ENCODE measurements around the gene ATF6.

The ATF6 gene

GRCh38 chr1:161932668-161933067, 166.5 kb downstream of the ATF6 start:
- Histone ChIP-seq H3K27me3 (ENCODE audit: control insufficient read depth, low read length) (no peaks in the 10 kb centered on the region), H3K4me3 (ENCODE audit: low read length) (no peak overlapping the region), H3F3A (ENCODE audit: control insufficient read depth, insufficient read depth) (no peaks in the 10 kb centered on the region), H3K4me1 (ENCODE audit: control insufficient read depth, low read length) (peaks cover 15% of the 10 kb centered on the region), H3K27ac (ENCODE audit: low read depth, low read length) (no peak overlapping the region), H3K36me3 (ENCODE audit: control insufficient read depth, low read length) (0 out of 2 replicates have a peak, but pooled peaks cover 4% of the 10 kb centered on the region), H3K4me2 (ENCODE audit: low read length) (no peak overlapping the region), H3K9me3 (ENCODE audit: control insufficient read depth, insufficient read depth, low read length) (no peaks in the 10 kb centered on the region), H3K9me2 (replicated peaks; ENCODE audit: control insufficient read depth, low read length) (no peaks in the 10 kb centered on the region; the same call in 1 of the 2 replicates), H3K79me2 (ENCODE audit: control insufficient read depth, low read length) (no peaks in the 10 kb centered on the region), H4K20me1 (ENCODE audit: control insufficient read depth, insufficient read depth, low read depth, low read length) (no peaks in the 10 kb centered on the region)
- TF ChIP-seq EZH2phosphoT487 (IDR thresholded peaks at IDR 0.05; ENCODE audit: borderline replicate concordance, low read length) (no peak), CTCF (IDR thresholded peaks at IDR 0.05; ENCODE audit: low read depth, low read length, poor library complexity, severe bottlenecking) (no peak)

DNA sequence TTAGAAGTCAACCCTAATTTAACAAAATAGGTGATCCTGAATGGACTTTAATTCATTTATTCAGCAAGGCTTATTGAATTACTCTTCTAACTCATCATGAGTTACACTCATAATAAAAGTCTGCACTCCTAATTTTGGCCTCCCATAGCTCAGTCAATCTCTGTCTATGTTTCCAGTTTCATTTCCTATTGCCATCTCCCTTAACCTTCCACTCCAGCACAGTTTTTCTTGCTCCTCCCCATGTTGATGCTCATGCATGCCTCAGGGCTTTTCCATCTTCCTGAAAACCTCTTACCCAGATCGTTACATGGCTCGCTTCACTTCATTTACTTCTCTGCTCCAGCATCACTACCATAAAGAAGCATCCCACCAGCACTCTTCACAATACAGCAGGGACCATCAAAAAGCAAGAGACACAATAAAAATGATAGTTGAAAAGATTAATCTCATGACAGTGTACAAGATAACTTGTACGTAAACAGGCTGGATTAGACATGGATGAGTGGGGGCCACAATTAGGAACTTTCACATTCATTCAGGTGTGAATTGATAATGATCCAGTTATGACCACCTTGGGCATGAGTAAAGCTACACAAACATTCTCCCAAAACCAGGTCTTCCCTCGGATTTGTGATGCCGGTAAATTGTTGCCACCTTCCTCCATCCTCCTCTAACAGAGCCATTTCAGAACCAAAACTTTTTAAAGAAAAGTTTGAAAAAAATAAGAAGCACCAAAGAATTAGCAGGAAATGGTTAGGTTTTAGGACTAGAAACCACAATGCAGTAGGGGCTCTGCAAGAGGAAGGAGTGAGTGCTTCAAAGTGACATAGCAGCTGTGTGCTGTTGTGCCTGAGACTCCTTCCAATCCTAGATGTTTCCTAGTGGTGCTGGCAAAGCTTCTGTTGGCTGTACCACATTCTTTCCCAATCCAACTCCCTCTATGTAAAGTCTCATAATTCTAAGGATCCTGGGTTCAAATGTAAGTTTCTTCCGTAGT, 167.8 kb downstream of the ATF6 start:
- TF ChIP-seq CTCF (IDR thresholded peaks at IDR 0.05; ENCODE audit: low read depth, low read length, poor library complexity, severe bottlenecking) (no peak), EZH2phosphoT487 (IDR thresholded peaks at IDR 0.05; ENCODE audit: borderline replicate concordance, low read length) (no peak)
- Histone ChIP-seq H4K20me1 (ENCODE audit: control insufficient read depth, insufficient read depth, low read depth, low read length) (no peaks in the 10 kb centered on the region), H3K27ac (ENCODE audit: low read depth, low read length) (no peak overlapping the region)

DNA sequence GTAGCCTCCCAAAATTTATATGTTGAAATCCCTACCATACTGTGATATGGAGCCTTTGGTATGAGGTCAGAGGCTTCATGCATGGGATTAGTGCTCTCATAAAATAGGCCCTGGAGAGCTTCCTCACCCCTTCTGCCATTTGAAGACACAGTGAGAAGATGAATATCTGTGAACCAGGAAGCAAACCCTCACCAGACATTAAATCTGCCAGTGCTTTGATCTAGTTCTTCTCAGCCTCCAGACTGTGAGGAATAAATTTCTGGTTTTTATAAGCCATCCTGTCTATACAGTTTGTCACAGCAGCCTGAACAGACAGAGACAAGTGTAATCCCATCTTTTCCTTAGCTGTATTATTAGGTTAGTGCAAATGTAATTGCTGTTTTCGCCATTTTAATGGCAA, 169.1 kb downstream of the ATF6 start:
- H3K4me3 ChIP-seq (ENCODE audit: low read length): no peak overlapping the region
- no peaks in the 10 kb centered on the region for H3K9me3 ChIP-seq (ENCODE audit: control insufficient read depth, insufficient read depth, low read length)
- no peaks in the 10 kb centered on the region for H3K27me3 ChIP-seq (ENCODE audit: control insufficient read depth, low read length)
- no peaks in the 10 kb centered on the region for H3K79me2 ChIP-seq (ENCODE audit: control insufficient read depth, low read length)
- H3F3A ChIP-seq (ENCODE audit: control insufficient read depth, insufficient read depth): no peaks in the 10 kb centered on the region
- H3K27ac ChIP-seq (ENCODE audit: low read depth, low read length): no peak overlapping the region
- H4K20me1 ChIP-seq (ENCODE audit: control insufficient read depth, insufficient read depth, low read depth, low read length): no peaks in the 10 kb centered on the region
- no peaks in the 10 kb centered on the region; the same call in 1 of the 2 replicates for H3K9me2 ChIP-seq (replicated peaks; ENCODE audit: control insufficient read depth, low read length)
- H3K36me3 ChIP-seq (ENCODE audit: control insufficient read depth, low read length): 0 out of 2 replicates have a peak, but pooled peaks cover 4% of the 10 kb centered on the region
- H3K4me2 ChIP-seq (ENCODE audit: low read length): no peak overlapping the region
- H3K4me1 ChIP-seq (ENCODE audit: control insufficient read depth, low read length): peaks cover 18% of the 10 kb centered on the region
- TF ChIP-seq EZH2phosphoT487 (IDR thresholded peaks at IDR 0.05; ENCODE audit: borderline replicate concordance, low read length) (no peak), CTCF (IDR thresholded peaks at IDR 0.05; ENCODE audit: low read depth, low read length, poor library complexity, severe bottlenecking) (no peak)

More for the DNA sequence above, 167.8 kb downstream of the ATF6 start:
- H3F3A ChIP-seq (ENCODE audit: control insufficient read depth, insufficient read depth): no peaks in the 10 kb centered on the region
- H3K4me1 ChIP-seq (ENCODE audit: control insufficient read depth, low read length): peaks cover 15% of the 10 kb centered on the region
- 0 out of 2 replicates have a peak, but pooled peaks cover 4% of the 10 kb centered on the region for H3K36me3 ChIP-seq (ENCODE audit: control insufficient read depth, low read length)
- no peaks in the 10 kb centered on the region for H3K27me3 ChIP-seq (ENCODE audit: control insufficient read depth, low read length)
- H3K9me2 ChIP-seq (replicated peaks; ENCODE audit: control insufficient read depth, low read length): no peaks in the 10 kb centered on the region; the same call in 1 of the 2 replicates
- H3K4me2 ChIP-seq (ENCODE audit: low read length): no peak overlapping the region
- H3K9me3 ChIP-seq (ENCODE audit: control insufficient read depth, insufficient read depth, low read length): no peaks in the 10 kb centered on the region
- H3K4me3 ChIP-seq (ENCODE audit: low read length): no peak overlapping the region
- no peaks in the 10 kb centered on the region for H3K79me2 ChIP-seq (ENCODE audit: control insufficient read depth, low read length)

All from DOHH2 (cell line).